GM18519 (cell line): Measurements from ENCODE around the gene RNLS.
"Not testable (repeated sequence)": the region's sequence is repeated elsewhere in the genome, so short reads cannot be mapped to it uniquely, and the experiment has no call there.

Experiments used
- ATAC-seq: cut with Tn5 transposase; IDR thresholded peaks from one replicate; pipeline ENCODE4 v1.9.1; 2021; ENCODE audit warnings: mild to moderate bottlenecking, moderate library complexity; ENCODE audit not compliant: unreplicated experiment, low FRiP score

The RNLS gene

GRCh38 chr10:88361995-88362807, 220.9 kb downstream of the RNLS start:
- ATAC-seq, result no peak

DNA sequence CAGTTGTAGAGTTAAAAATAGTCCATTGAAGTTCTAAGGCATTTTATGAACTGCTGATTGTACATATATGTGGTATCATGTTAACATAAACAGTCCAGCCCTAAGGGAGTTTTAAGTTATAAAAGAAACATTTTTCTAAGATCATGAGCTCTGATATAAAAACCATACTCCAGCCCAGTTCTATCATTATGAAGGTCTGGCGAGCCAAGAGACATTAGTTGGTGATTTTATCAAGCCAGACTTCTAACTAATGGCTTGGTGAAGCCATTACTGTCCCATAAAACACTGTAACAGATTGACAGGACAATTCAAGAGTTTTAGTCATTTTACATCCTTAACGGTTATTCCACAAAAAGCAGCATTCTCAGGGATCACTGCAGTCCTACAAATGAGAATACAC, 221.6 kb downstream of the RNLS start:
- ATAC-seq, result no peak

- not testable (repeated sequence) for ATAC-seq
These were observed 227.4 kb downstream of the RNLS start for GRCh38 chr10:88355750-88356149.

DNA sequence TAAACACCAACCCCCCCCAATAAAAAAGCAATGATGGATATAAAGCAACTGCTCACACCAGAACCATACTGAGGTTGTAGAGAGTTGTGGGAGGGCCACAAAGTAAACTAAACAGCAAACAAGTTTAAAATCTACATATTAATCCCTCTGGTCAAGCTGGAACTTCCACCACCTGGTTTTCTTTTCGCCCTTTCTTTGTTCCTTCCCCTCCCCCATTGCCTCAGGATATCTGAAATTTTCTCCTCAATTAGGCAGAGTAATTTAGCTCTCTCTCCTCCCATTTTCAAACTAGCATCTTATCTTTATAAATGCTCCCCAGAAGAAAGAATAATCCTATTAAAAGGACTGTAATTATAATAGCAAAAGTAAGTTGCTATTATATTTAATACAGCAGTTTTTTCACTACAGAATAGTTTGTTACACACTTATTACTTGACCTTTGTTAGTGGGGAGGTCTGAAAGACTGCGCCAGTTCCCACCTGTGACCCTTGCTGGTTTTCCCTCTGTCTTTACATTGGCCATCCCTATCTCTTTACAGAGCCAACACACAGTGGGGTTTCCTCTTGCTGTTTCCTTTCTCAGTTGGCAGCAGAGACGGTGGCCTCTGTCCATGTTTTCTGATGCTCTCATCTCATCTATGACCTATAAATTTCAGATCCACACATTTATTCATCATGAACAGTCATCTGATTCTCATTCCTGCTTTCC, 235.4 kb downstream of the RNLS start:
- no peak for ATAC-seq

GRCh38 chr10:88347022-88347421, 236.1 kb downstream of the RNLS start:
- no peak for ATAC-seq

DNA sequence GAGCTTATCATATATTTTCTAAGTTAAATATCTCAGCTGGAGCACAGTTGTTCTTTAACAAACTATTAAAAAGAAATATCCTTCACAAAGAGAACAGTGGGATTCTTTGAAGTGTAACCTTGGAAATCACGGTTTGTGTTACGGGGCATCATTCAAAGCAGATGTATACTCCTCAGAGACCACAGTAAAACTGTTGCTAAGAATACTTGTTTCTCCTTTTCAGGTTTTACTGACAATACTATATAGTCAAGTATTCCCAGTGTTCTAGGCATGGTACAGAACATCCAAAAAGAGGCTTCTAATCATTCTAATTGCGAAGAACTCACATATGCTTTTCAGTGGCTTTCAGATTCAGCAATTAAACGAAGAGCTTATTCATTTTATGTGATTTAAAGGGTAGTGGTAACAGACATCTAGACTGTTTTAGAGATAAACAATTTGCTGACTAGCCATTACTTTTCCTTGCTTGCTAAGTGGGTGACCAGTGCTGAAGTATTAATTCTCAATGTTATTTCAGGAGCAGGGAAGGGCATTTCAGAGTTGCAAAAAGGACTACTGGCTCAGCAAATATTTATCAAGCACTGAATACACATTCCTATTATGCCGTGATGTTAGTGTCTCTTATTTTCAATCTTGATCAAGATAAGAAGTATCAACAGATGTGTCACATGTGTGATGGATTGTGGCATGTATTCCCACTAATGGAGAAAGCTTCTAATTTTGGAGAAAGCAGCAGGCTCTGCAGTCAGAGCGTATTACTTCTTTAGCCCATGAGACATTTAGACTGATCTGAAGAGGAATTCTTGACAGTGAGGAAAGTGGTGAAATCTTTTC, 236.8 kb downstream of the RNLS start:
- ATAC-seq, result no peak

GRCh38 chr10:88343761-88344484, 239.2 kb downstream of the RNLS start:
- no peak for ATAC-seq

- ATAC-seq, result no peak
These were observed 240.3 kb downstream of the RNLS start for GRCh38 chr10:88342733-88343310.

- no peak for ATAC-seq
These were observed 246.0 kb downstream of the RNLS start for GRCh38 chr10:88337134-88337533.

GRCh38 chr10:88336334-88336733, 246.8 kb downstream of the RNLS start:
- ATAC-seq, result no peak

- ATAC-seq, result no peak
These were observed 249.9 kb downstream of the RNLS start for GRCh38 chr10:88333248-88333630.

- no peak for ATAC-seq
These were observed 250.4 kb downstream of the RNLS start for GRCh38 chr10:88332503-88333247.

DNA sequence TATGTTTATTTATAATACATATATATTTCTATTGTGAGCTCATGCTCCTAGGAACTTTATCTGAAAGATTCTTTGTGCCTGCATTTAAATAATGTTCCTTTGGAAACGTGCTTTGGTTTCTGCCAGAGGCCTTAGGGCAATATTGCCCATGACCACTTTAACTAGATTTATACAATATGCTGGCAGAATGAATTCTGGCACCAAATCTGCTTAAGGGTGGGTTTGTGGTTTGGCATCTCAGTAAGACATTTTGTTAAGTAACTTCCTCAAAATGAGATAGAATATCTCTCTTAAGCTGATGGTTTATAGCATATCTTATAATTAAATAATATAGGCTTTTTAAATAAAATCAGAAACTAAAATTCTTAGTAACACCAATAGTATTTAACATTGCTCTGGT, 252.9 kb downstream of the RNLS start:
- no peak for ATAC-seq

GRCh38 chr10:88322324-88323063, 260.6 kb downstream of the RNLS start:
- ATAC-seq, result no peak

- ATAC-seq, result no peak
These were observed 263.1 kb downstream of the RNLS start for GRCh38 chr10:88319960-88320517.

DNA sequence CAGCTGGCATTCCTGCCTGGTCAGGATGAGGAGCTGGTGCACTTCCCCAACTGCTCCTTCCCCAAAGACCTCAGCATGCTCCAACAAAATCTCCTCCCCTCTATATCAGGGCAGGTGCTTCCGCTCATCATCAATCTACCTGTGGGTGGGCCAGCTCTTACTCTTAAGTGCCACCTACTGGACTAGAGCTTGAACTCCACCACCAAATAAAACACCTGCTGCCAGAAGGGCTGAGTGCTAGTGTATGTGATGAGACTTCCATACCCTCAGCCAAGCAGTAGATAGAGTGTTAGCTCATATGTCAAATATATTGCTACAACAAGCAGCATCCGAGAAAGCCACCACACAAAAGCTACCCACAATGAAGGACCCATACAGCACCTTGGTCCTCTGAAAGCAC, 264.3 kb downstream of the RNLS start:
- ATAC-seq, result no peak

- ATAC-seq, result no peak
These were observed 266.0 kb downstream of the RNLS start for GRCh38 chr10:88317099-88317498.

GRCh38 chr10:88316292-88316861, 266.7 kb downstream of the RNLS start:
- ATAC-seq, result no peak
